SJSA1 (cell line): ENCODE data around the gene CCDC92. TPM values are rescaled to one million over a fixed set of nuclear protein-coding genes. Genes with fewer than 3 reads are reported as not detected.

ENCODE experiments used
- DNase-seq, 2 experiments: peaks; one replicate each; pipeline ENCODE4 v3.0.0-alpha.2; 2015 to 2020; ENCODE audit warnings: low spot score in 2 of 2, low read depth in 1 of 2
- H3K27ac ChIP-seq: fragments of 250-450 bp; sonication (Bioruptor Pico); 2 replicates; pipeline ENCODE4 v1.5.1; 2020; ENCODE audit warnings: mild to moderate bottlenecking, moderate library complexity
- H3K27me3 ChIP-seq: fragments of 250-450 bp; sonication (Bioruptor Pico); replicated peaks from 2 replicates; pipeline ENCODE4 v1.5.1; 2020; ENCODE audit warnings: mild to moderate bottlenecking, moderate library complexity
- H3K36me3 ChIP-seq: fragments of 250-450 bp; sonication (Bioruptor Pico); 2 replicates; pipeline ENCODE4 v1.5.1; 2020; ENCODE audit warnings: mild to moderate bottlenecking
- H3K4me1 ChIP-seq: fragments of 250-450 bp; sonication (Bioruptor Pico); replicated peaks from 2 replicates; pipeline ENCODE4 v1.6.1; 2021; ENCODE audit warnings: mild to moderate bottlenecking
- H3K4me3 ChIP-seq: fragments of 250-450 bp; sonication (Bioruptor Pico); 2 replicates; pipeline ENCODE4 v1.5.1; 2020; ENCODE audit warnings: mild to moderate bottlenecking
- H3K9me3 ChIP-seq: fragments of 250-450 bp; sonication (Bioruptor Pico); replicated peaks from 2 replicates; pipeline ENCODE4 v1.5.1; 2020; ENCODE audit warnings: mild to moderate bottlenecking
- total RNA-seq: library from RNA; depleted of rRNA; stranded (reverse); fragments of >200 nt; shearing (Covaris generic); gene quantifications from 2 replicates; pipeline ENCODE4 v1.2.3, GENCODE V29; 2014; rRNA removed

Gene CCDC92, protein sequence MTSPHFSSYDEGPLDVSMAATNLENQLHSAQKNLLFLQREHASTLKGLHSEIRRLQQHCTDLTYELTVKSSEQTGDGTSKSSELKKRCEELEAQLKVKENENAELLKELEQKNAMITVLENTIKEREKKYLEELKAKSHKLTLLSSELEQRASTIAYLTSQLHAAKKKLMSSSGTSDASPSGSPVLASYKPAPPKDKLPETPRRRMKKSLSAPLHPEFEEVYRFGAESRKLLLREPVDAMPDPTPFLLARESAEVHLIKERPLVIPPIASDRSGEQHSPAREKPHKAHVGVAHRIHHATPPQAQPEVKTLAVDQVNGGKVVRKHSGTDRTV
- total RNA-seq, result 11.9 and 13.3 TPM in 2 replicates

DNA sequence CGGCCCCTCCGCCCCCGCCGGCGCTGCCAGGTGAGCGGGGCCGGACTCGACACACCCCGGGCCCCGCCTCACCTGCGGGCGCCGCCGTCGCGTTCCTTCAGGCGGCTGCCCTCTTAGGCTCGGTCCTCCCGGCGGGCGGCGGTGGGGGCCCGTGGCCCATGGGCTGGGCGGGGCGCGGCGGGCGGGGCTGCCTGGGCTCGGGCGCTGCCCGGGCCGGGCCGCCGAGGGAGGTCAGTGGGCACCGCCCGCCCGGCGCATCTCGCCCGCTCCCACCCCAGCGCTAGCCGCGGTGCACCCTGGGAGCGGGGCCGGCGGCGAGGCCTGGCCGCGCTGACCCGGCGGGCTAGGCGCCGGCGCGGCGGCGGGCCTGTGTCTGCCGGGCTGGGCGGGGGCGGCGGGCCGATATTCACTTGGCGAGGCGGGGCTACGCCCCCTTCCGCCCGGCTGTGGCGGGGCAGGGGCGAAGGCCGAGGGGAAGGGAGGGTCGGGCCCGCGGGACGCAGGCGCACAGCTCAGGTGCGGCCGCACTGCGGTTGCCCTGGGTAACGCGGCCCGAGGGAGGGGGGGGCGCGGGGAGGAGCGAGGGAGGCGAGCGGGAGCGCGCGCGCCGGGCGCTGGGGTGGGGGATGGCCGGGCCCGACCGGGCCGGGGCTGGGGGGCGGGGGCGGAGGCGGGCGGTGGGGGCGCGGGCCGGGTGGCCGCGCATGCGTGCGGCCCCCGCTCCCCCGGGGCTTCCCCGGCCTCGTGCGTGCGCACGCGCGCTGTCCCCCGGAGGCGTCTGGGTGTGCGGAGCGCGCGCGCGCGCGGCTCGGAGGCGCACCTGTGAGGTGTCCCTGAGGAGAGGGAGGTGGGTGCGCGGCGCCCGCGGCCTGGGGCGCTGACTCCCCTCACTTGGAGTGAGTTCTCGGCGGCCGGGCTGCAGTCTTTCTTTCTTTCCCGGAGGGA is at the start of gene CCDC92, which contains the start of gene ZNF664:
Gene CCDC92, minus strand, starts transcription at position 375 of the 945 bp plus-strand sequence. CDS start 28,526 bp downstream, outside the sequence.
Gene ZNF664, plus strand, starts transcription at position 759 of the 945 bp plus-strand sequence. CDS start 38,930 bp downstream, outside the sequence.
- no peaks in the 10 kb centered on the region for H3K27me3 ChIP-seq
- H3K4me1 ChIP-seq, result peaks cover 26% of the 10 kb centered on the region
- DNase-seq, result peak; percentile 79 to 93
- peaks cover 15% of the 10 kb centered on the region for H3K36me3 ChIP-seq
- H3K9me3 ChIP-seq, result no peaks in the 10 kb centered on the region
- peak within 1 kb of the TSS; percentile 33 for H3K27ac ChIP-seq
- peak within 1 kb of the TSS; percentile 88 for H3K4me3 ChIP-seq

DNA sequence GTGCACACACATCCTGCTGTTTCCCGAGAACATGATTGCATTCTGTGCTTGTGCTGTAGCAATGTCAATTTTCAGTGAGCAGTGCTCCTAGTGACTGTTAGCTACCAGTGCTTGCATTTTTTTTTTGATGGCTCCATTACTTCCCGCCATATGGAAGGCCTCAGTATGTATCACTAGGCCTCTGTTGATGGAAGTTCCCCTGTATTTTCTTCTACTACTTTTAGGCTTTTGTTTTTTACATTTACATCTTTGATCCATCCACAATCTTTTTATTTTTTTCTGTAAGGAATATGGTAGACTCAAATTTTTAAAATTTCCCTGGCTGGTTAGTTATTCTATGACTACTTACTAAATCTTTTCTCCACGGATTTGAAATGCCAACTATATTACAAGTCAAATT is 49.5 kb upstream of the CCDC92 start:
- no peak for DNase-seq
- Histone ChIP-seq H3K27ac (no peak overlapping the region), H3K4me1 (peaks cover 10% of the 10 kb centered on the region), H3K9me3 (no peaks in the 10 kb centered on the region), H3K4me3 (no peak overlapping the region), H3K27me3 (no peaks in the 10 kb centered on the region), H3K36me3 (no peaks in the 10 kb centered on the region)

DNA sequence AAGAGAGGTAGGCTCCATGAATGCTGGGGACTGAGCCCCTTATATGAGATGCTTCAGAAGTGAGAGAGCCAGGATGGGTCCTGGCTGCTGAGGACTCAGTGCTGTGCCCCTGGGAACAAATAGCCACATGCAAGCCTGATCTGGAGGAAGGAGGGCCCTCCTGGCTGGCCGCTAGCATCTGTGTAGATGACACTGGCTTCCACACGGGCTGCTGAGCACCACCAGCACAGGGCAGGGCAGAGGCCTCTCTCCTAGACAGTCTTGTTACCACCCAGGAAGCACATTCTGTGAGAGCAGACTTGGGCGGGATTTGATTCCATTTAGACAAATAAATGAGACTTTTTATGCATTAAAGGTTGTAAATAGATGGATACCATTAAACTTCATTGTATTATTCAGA is 48.4 kb upstream of the CCDC92 start:
- no peaks in the 10 kb centered on the region for H3K9me3 ChIP-seq
- DNase-seq, result no peak
- no peak overlapping the region for H3K27ac ChIP-seq
- no peaks in the 10 kb centered on the region for H3K36me3 ChIP-seq
- no peaks in the 10 kb centered on the region for H3K4me1 ChIP-seq
- no peak overlapping the region for H3K4me3 ChIP-seq
- H3K27me3 ChIP-seq, result no peaks in the 10 kb centered on the region

DNA sequence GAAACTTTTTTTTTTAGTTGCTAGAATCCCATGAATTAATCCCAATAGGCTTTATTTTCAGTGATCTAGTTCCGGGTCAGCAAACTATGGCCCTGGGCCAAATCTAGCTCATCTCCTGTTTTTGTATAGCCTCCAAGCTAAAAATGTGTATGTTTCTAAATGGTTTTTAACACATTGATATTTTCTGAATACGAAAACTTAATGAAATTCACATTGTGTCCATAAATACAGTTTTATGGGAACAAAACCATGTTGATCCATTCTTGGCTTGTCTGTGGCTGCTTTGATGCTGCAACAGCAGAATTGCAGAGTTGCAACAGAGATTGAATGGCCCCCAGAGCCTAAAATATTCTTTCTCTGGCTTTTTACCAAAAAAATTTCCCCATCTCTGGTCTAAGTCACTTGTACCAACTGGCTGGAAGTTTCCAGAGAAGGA is 47.9 kb upstream of the CCDC92 start:
- no peaks in the 10 kb centered on the region for H3K4me1 ChIP-seq
- no peak for DNase-seq
- no peak overlapping the region for H3K27ac ChIP-seq
- no peaks in the 10 kb centered on the region for H3K36me3 ChIP-seq
- no peaks in the 10 kb centered on the region for H3K27me3 ChIP-seq
- H3K4me3 ChIP-seq, result no peak overlapping the region
- no peaks in the 10 kb centered on the region for H3K9me3 ChIP-seq

DNA sequence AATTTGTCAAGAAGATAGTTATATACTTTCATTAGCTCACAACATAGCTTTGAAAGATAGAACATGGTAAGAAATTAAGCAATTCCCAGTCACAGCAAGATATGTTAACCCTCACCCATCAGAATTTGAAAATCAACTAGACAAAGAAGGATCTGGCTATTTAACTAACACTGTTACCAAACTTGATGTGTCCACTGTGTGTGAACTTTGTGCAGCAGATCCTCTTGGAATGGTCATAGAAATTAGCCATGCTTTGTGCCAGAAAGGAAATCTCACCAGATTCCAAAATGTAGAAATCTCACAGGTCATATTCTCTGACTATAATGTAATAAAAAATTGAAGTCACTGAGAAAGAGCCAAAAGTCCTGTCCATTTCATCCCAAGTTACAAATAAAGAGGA is 46.5 kb upstream of the CCDC92 start:
- Histone ChIP-seq H3K27me3 (no peaks in the 10 kb centered on the region), H3K9me3 (no peaks in the 10 kb centered on the region), H3K4me3 (no peak overlapping the region), H3K36me3 (no peaks in the 10 kb centered on the region), H3K27ac (no peak overlapping the region), H3K4me1 (no peaks in the 10 kb centered on the region)
- no peak for DNase-seq

DNA sequence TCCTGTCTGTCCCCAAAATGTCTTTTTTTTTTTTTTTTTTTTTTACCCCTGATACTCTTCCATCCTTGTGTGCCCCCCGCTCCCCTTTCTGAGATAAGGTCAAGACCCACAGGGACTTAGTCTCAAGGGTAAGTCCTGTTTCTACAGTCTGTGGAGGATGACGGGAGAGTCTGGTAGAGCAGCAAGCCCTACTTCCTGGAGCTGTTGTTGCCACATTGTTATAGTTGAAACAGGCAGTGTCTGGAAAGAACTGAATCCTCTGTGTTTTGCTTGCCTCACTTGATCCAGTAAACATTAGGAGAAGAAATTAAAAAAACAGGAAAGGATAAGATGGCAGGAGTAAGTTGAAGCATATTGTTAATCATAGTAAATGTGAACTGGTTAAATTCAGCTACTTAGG is 45.9 kb upstream of the CCDC92 start:
- no peaks in the 10 kb centered on the region for H3K4me1 ChIP-seq
- H3K36me3 ChIP-seq, result peaks cover 2% of the 10 kb centered on the region
- no peaks in the 10 kb centered on the region for H3K9me3 ChIP-seq
- no peak overlapping the region for H3K4me3 ChIP-seq
- DNase-seq, result no peak
- H3K27me3 ChIP-seq, result no peaks in the 10 kb centered on the region
- H3K27ac ChIP-seq, result no peak overlapping the region

DNA sequence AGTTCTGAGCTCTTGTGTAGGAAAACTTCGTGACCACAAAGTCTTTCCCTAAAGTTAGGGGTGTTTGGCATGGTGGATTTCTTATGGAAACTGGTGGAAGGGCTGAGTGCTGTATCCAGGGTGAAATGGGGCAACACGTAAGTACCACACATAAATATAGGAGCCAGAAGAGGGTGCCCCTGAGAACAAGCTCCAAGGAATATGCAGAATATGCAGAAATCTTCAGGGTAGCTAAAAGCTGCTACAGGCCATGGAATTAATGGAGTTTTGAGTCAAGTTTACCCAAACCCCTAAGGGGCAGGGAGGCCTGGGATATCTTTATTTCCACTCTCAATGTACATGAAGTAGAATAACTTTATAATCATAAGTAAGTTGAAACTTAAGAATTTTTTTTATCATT is 44.4 kb upstream of the CCDC92 start:
- Histone ChIP-seq H3K36me3 (peaks cover 11% of the 10 kb centered on the region), H3K4me1 (no peaks in the 10 kb centered on the region), H3K27ac (no peak overlapping the region), H3K9me3 (no peaks in the 10 kb centered on the region), H3K27me3 (no peaks in the 10 kb centered on the region), H3K4me3 (no peak overlapping the region)
- DNase-seq, result no peak

DNA sequence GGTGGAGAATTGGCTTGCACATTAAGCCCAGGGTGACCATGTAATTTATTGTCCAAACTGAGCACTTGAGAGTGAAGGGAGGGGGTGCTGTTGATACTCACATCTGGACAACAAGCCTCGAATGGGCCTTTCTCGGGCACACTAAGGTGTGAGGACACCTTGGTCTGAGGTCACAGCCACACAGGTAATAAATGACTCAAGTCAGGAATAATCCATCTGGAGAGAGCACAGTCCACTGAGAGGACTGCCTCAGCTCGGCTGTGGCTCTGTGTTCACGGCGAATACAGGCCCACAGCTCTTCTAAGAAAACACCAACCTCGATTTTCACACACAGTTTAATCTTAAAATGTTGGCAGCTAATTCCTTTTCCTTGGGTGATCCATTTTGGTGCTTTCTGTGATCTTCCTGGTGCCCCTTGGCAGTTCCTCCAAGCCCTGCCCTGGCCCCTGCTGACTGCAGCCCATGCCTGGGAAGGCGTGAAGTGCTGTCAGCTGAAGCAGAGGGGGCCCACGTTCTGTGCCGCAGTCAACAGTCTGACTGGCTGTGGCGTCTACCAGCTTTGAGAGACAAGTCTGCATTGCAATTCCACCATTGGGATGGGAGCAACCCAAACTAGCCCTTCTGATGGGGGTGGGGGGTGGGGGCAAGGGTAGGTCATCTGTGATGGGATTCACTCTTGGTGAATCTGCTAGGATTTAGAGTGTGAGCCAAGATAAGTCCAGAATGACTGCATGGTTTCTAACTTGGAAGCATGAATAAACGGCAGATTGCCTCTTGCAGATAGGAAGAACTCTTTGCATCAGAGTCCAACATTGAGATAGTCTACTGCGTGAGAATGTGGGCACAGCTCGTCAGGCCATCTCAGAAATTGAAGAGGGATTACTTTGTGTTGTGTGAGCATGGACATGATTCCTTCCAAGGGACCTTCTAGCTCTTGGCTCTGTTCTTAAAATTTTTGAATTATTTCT is 43.1 kb upstream of the CCDC92 start:
- H3K9me3 ChIP-seq, result no peaks in the 10 kb centered on the region
- H3K4me3 ChIP-seq, result no peak overlapping the region
- no peaks in the 10 kb centered on the region for H3K27me3 ChIP-seq
- no peak overlapping the region for H3K27ac ChIP-seq
- peaks cover 15% of the 10 kb centered on the region for H3K36me3 ChIP-seq
- DNase-seq, result no peak
- H3K4me1 ChIP-seq, result no peaks in the 10 kb centered on the region

DNA sequence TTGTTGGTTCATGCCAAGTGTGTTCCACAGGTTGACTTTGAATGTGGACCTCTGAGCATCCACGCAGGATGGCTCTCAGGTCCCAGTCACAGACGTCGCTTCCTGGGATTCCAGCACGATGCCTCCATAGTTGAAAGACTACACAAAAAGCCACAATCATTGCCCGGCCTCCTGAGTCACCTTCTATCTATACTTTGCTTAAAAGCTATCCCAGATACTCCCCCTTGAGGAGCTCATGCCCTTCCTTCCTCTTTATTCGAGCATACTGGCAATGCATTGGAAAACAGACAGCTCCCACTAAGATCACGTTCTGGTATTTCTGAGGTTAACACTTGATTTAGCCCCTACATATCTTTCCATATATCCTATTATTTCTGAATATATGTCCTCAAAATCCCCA is 40.4 kb upstream of the CCDC92 start:
- no peak overlapping the region for H3K4me3 ChIP-seq
- DNase-seq, result no peak
- no peaks in the 10 kb centered on the region for H3K9me3 ChIP-seq
- H3K4me1 ChIP-seq, result no peaks in the 10 kb centered on the region
- H3K36me3 ChIP-seq, result peaks cover 15% of the 10 kb centered on the region
- H3K27ac ChIP-seq, result no peak overlapping the region
- no peaks in the 10 kb centered on the region for H3K27me3 ChIP-seq

DNA sequence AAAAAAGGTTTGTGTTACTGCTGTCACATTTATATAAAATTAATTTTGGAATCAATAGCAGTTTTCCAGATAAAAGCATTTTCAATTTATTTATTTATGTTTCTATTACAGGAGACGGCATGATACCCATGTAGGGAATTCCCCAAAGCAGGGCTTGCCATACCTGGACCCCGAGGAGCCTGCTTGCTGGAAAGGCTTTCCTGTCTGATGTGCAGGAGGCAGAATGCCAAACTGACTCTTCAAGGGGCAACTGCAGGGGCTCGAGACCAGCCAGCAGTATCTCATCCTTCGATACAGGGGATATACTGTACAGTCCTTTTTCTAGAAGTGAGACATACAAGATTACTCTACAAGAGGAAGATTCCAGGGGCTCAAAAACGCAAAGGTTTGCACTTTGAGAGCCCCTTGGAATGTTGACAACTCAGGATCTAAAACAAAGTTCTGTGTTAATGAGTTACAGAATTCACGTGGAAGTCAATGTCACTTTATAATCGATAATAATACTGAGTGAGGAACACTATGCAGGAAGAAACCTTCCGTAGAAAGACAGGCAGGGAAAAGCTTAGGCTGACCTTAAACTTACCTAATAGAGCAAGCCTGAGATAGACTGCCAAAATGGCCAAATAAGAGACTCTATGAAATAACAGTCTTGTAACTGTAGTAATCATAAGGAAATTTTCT is 38.9 kb upstream of the CCDC92 start:
- no peaks in the 10 kb centered on the region for H3K9me3 ChIP-seq
- no peak for DNase-seq

DNA sequence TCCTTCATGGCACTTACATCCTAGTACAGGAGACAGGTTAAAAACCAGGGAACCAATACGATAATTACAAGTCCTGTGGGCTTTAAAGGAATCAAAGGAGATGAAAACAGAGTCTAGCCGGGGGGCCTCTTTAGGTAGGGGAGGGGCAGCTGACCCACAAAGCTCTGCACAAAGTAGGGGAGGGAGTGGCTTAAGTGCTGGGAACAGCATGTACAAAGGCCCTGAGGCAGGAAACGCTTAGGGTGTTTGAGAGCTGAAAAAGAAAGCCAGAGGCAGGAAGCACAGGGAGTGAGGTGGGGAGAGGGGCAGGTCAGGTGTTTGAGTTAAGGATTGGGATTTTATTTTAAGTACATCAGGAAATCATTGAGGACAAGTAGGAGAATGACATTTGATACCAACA is 38.1 kb upstream of the CCDC92 start:
- Histone ChIP-seq H3K27me3 (no peaks in the 10 kb centered on the region), H3K4me3 (no peak overlapping the region), H3K4me1 (no peaks in the 10 kb centered on the region), H3K9me3 (no peaks in the 10 kb centered on the region), H3K27ac (no peak overlapping the region), H3K36me3 (peaks cover 15% of the 10 kb centered on the region)
- no peak for DNase-seq

More for the DNA sequence above, 38.9 kb upstream of the CCDC92 start:
- H3K36me3 ChIP-seq, result peaks cover 15% of the 10 kb centered on the region
- H3K27me3 ChIP-seq, result no peaks in the 10 kb centered on the region
- no peak overlapping the region for H3K27ac ChIP-seq
- no peak overlapping the region for H3K4me3 ChIP-seq
- H3K4me1 ChIP-seq, result no peaks in the 10 kb centered on the region

DNA sequence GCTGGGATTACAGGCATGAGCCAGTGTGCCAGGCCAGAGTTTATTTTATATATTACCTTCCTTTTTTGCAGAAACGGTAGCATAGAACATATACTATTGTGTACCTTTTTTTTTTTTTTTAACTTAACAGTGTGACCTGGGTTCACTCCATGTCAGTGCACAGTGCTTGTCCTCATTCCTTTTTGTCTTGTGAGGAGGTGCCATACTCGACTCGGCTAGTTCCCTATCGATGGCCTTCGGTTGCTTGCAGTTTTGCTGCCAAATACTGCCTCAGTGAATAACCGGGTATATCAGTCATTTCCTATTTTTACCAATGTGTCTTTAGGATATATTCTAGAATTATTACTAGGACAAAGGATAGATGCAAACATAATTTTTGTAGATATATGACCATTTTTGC is 37.1 kb upstream of the CCDC92 start:
- Histone ChIP-seq H3K27ac (no peak overlapping the region), H3K9me3 (no peaks in the 10 kb centered on the region), H3K4me1 (no peaks in the 10 kb centered on the region), H3K27me3 (no peaks in the 10 kb centered on the region), H3K36me3 (peaks cover 21% of the 10 kb centered on the region), H3K4me3 (no peak overlapping the region)
- DNase-seq, result no peak

DNA sequence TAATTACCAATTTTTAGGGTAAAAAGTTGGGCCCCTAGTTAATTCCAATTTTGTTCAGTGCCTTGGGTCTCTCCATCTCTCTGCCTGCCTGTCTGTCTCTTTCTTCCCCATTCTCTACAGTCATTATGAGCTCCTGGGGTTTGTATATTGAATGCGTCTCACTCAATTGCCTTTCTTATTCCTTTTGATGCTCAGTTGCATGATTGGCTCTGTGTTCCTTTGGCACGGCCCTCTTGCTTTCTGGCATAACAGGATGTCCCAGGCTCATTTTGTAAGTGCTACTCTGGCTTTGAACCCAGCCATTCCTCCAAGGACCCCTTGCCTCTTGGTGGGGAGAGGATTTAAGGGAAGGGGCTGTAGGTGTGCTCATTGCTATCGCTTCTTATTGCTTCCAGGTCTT is 36.0 kb upstream of the CCDC92 start:
- Histone ChIP-seq H3K36me3 (peaks cover 19% of the 10 kb centered on the region), H3K4me1 (no peaks in the 10 kb centered on the region), H3K9me3 (no peaks in the 10 kb centered on the region), H3K4me3 (no peak overlapping the region), H3K27ac (no peak overlapping the region), H3K27me3 (no peaks in the 10 kb centered on the region)
- DNase-seq, result no peak
